ENCODE results near the gene SGSM2.

Gene SGSM2

GRCh38 chr17:2399572-2400473, 62.5 kb downstream of the SGSM2 start:
- peak; percentile 94 for DNase-seq

DNA sequence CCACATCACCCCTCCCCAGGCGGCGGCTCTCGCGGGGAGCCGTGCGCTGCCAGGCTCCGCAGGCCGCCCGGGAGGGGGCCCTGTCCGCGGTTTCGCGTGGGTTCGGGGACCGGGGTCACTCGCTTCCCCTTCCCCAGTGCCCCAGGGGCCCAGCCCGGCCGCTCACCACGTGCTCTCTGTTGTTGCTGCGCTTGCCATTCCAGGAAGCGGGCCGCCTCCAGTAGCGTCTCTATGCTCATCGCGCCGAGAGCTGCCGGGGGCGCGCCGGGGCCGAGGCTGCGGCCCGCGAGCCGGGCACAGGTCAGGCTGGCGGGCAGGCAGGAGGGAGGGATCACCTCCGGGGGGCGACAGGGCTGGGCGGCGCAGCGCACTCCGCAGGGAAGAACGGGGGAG, 63.2 kb downstream of the SGSM2 start:
- DNase-seq, result peak; percentile 50

- peak; percentile 91 for DNase-seq
Observed at GRCh38 chr17:2400877-2401425, 63.6 kb downstream of the SGSM2 start, which contains the start of gene MNT. TSS of gene MNT (minus strand) at chr17:2401060. CDS start at chr17:2400712, 348 bp downstream.

- peak; percentile 99 for DNase-seq
Observed at GRCh38 chr17:2401426-2402221, 64.3 kb downstream of the SGSM2 start.

DNA sequence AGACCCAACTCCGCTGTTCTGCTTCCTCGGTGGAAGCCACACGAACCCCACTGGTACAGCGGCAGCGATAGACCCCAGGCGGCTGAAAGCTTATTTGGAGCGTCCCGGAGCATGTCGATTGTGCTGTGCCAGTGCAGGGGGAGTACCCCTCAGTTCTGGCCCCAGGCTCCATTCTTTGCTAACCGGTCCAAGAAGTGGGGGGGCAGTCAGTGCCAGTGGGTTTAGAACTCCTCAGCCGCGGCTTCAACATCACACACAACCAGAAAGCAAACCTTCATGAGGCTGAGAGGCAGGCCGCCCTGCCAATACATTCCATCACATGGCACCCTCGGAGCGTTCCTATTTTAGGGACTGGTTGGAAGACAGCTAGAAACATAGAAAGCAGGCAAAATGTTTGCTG, 65.2 kb downstream of the SGSM2 start:
- DNase-seq, result no peak

- no peak for DNase-seq
Observed at GRCh38 chr17:2403044-2403443, 65.7 kb downstream of the SGSM2 start.

GRCh38 chr17:2405247-2405926, 68.1 kb downstream of the SGSM2 start:
- no peak for DNase-seq

DNA sequence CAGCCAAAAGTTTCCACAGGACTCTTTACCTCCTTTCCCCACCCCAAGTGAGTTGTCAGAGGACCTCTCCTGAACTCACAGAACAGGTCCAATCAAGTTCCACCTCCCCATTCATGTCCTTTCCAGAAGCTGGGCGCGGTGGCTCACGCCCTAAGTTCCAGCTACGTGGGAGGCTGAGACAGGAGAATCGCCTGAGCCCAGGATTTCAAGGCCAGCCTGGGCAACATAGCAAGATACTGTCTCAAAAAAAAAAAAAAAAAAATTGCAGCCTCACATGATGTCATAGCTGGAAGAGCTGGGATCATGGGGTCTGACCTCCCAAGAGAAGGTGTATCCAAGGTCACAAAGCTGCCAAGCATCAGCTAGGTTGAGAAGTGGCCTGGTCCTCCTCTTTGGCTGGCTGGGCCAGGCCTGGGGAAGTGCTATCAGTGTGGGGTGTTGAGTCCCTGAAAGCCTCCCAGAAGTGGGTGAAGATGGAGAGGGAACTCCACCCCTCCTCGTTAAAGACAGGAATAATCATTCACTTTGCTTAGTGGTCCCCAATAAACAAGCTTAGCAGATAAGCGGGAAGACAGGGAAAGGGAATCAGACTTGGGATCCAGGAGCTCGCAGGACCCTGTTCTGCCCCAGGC, 69.1 kb downstream of the SGSM2 start:
- no peak for DNase-seq

DNA sequence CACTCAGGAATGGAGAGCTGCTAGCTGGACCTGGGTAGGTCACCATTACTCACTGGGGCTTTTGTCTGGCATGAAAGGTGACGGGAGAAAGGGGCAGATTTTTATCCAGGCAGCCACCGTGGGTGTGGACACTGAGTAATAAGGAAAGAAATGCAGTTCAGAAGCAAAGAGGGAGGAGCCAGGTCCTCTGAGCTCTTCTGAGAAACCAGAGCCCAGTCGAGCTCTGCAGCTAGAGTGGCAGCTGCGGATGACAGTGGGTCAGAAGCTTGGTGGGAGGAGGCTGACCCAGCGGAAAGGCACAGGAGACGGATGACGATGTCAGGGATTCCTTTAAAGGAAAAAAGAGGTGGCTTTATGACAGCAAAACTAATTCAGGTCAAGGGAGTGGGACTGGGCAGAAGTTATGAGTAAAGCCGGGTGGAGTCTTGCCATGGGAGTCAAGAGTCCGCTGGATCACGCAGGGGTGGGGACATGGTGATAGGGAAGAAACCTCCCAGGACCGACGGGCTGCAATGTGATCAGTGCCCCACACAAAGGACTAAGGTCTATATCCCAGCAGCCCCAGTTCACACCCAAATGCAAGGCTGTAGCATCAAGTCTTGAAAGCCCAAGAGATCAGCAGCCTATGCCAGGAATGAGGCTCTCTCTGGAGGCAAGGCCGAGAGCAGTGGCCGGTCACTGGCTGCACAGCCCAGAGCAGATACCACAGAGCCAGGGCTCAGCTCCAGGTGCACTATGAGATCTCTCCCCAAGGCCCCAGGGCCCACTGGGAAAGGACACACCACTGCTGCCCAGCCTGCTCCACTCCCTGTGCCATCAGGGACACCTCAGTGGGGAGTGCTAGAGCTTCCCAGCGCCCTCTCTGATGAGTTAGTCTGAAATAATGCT, 69.8 kb downstream of the SGSM2 start:
- no peak for DNase-seq

GRCh38 chr17:2410951-2411350, 73.7 kb downstream of the SGSM2 start:
- no peak for DNase-seq

GRCh38 chr17:2412561-2413021, 75.3 kb downstream of the SGSM2 start:
- DNase-seq, result no peak

DNA sequence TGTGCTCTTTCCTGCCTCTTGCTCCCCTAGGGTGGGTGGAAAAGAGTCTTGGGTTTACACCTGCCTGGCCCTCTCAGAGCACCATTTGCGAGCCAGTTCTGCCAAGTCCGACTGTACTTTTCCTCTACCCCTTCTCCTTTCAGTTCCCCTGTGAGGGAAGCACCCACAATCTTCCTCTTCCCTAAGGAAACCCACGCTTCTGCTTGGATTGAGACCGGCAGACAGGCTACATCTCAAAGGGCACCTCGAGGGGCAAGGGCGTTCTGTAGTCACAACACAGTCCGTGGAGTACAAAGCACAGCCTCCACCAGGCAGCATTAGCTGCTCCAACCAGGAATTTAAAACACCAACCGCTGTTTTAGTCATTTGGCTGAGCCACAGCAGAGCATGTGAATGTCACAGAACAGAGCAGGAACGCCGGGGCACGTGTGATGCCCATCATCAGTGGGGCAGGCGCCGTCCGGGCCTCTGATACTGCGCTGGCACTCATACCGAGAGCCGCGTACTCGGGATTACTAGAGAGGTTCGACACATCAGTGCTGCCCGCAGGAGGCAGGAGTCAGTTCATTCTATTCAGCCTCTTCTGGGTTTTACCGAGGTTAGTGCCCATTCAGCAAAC, 77.3 kb downstream of the SGSM2 start:
- DNase-seq, result no peak

DNA sequence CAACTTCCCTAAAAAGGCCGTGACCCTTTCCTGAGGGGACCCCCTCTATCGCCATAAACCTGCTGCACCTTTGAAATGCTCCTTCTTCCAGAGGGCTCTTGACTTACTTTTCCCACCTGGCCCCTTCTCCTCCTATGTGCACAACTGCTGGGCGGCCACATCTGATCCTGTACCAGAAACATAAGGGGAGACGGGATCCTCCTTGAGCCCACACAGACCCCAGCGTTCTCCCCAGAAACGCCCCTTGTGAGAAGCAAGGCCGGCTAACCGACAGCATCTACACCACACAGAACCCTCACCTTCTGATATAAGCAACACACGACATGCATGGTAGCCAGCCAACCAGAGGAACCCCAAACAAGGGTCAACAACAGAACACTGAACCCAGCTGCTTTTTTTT, 77.8 kb downstream of the SGSM2 start:
- DNase-seq, result no peak

GRCh38 chr17:2416010-2416734, 78.9 kb downstream of the SGSM2 start:
- DNase-seq, result peak; percentile 86

- DNase-seq, result no peak
Observed at GRCh38 chr17:2418572-2418971, 81.3 kb downstream of the SGSM2 start.

DNA sequence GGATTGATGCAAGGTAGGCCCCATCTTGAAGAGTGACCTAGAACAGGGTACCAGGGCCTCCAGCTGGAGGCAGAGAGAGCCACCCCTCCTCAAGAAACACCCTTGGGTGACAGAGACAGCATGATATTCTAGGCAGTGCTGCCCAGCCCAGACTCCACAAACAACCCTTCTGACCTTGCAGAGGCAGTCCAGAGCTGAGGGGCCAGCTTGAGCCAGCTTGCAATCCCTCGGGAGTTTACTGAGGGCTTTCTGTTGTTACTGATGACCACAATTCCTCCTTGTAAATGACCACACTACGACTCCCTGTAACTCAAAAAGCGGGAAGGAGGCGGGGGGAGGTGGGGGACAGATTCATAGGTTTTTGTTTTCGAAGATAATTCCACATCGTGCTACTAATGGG, 82.2 kb downstream of the SGSM2 start:
- DNase-seq, result no peak

DNA sequence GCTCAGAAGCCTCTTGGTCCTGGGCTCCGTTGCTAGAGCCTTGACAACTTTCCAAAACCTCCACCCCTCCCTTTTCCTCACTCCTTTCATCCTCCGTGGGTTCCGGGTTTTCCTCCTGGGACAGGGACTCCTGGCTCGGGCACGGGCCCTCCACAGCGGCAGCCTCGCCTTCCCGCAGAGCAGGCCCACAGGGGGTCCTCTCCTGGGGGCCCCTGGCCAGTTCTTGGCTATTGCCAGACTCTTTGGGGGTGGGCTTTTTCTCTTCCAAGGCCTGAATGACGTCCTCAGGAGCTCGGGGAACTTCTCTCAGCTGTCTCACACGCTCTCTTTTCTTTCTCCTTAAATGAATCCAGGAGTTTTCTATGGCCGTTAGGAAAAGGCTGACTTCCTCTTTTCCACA, 82.9 kb downstream of the SGSM2 start:
- DNase-seq, result no peak

DNA sequence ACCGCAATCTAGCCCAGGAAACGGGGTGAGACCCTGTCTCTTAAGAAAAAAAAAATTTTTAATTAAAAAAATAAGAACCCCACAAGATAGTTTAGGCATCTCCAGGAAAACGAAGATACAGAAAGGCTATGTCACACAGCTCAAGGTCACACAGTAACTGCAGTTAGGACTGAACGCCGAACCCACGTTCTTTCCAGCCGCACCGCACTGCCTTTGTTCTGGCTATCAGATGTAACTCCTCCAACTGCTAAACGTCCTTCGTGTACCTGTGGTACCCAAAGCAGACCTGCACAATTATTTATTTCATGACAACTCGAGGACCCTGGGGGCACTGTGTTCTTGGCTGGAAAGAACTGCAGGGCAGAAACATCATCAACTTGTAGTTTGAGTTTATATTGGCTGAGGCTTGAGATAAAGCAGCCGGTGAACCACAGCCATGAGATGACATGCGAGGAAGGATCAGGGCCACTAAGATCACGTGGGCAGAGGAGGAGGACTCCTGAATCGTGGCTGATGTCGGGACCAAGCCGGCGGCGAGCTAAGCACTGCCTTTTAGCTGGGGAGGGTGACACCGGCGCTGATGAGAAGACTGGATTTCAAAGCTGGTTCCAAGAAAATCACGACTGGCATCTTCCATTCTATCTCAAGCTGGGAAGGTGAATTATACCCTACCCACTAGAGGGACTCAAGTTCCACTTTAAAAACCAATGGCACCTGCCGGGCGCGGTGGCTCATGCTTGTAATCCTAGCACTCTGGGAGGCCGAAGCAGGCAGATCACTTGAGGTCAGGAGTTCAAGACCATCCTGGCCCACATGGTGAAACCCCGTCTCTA, 84.2 kb downstream of the SGSM2 start:
- DNase-seq, result no peak

DNA sequence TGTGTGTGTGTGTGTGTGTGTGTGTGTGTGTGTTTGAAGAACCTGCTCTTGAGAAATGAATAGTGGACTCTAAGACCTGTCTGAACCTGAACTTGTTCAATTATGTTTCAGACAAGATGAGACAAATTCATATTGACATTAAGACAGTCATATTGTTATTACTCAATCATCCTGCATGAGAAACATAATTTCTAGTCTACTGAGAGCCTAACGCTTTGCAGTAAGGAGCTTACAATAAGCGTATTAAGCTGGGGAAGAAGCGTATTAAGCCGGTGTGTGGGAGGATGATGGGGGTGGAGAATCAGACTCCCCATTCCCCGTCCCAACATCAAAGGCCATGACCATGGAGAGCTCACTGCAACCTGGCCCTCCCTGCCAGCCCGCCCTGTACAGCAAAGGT, 86.0 kb downstream of the SGSM2 start:
- DNase-seq, result no peak

Measured in stimulated activated CD4-positive, alpha-beta T cell treated with anti-CD3 and anti-CD28 coated beads, Interleukin-12 subunit alpha, Interleukin-12 subunit beta, amount 100 ng/mL, for 4 hours (primary cell).